Calu3 (cell line): Measurements from ENCODE around the gene NOC2L. TPM values are rescaled to one million over a fixed set of nuclear protein-coding genes. Genes with fewer than 3 reads are reported as not detected.

ENCODE experiments used
- BruUV-seq: library from RNA; stranded (reverse); fragments of 400-500 nt; replicated peaks from 2 replicates; lab custom pipeline; 2021; lab: Mats Ljungman, UMichigan
- CTCF ChIA-PET: fragments of 300-600 bp; sonication (Branson Sonifier 250); formaldehyde crosslinking; loops from one replicate; lab custom pipeline; 2022; ENCODE audit warnings: antibody characterized with exemption; lab: Charles Lee
- DNase-seq: peaks from one replicate; pipeline ENCODE4 v3.0.0; 2022
- H3K27ac Mint-ChIP-seq: one replicate; pipeline ENCODE4 v1.8.0; 2022; ENCODE audit warnings: mixed read lengths; ENCODE audit not compliant: unreplicated experiment
- H3K27me3 Mint-ChIP-seq: one replicate; pipeline ENCODE4 v1.8.0; 2022; ENCODE audit warnings: mixed read lengths; ENCODE audit not compliant: unreplicated experiment
- H3K36me3 Mint-ChIP-seq: one replicate; pipeline ENCODE4 v1.8.0; 2022; ENCODE audit warnings: mild to moderate bottlenecking, moderate library complexity, mixed read lengths; ENCODE audit not compliant: insufficient read depth, unreplicated experiment
- H3K4me1 Mint-ChIP-seq: one replicate; pipeline ENCODE4 v1.8.0; 2022; ENCODE audit warnings: mild to moderate bottlenecking, low read depth, mixed read lengths; ENCODE audit not compliant: unreplicated experiment
- H3K4me3 Mint-ChIP-seq: one replicate; pipeline ENCODE4 v1.8.0; 2022; ENCODE audit warnings: mild to moderate bottlenecking, low read depth, moderate library complexity, mixed read lengths; ENCODE audit not compliant: unreplicated experiment
- H3K9me3 Mint-ChIP-seq: one replicate; pipeline ENCODE4 v1.8.0; 2022; ENCODE audit warnings: low read depth, mixed read lengths; ENCODE audit not compliant: unreplicated experiment
- intact Hi-C: fragments of 100-400 bp; cut with micrococcal nuclease; formaldehyde crosslinking; loops from one replicate; pipeline ENCODE4 v1.10.0; 2022; ENCODE audit not compliant: unreplicated experiment
- total RNA-seq: library from RNA; stranded (reverse); gene quantifications from 2 replicates; pipeline ENCODE4 v1.2.3, GENCODE V29; 2022
- TF ChIP-seq, protein P1 (sequence below): fragments of 200-600 bp; IDR thresholded peaks from one replicate; pipeline ENCODE4 v1.8.0; 2022; ENCODE audit warnings: antibody characterized with exemption; ENCODE audit not compliant: unreplicated experiment

Gene NOC2L
- total RNA-seq, 1 experiment from 2014 or later = 98.6 TPM

DNA sequence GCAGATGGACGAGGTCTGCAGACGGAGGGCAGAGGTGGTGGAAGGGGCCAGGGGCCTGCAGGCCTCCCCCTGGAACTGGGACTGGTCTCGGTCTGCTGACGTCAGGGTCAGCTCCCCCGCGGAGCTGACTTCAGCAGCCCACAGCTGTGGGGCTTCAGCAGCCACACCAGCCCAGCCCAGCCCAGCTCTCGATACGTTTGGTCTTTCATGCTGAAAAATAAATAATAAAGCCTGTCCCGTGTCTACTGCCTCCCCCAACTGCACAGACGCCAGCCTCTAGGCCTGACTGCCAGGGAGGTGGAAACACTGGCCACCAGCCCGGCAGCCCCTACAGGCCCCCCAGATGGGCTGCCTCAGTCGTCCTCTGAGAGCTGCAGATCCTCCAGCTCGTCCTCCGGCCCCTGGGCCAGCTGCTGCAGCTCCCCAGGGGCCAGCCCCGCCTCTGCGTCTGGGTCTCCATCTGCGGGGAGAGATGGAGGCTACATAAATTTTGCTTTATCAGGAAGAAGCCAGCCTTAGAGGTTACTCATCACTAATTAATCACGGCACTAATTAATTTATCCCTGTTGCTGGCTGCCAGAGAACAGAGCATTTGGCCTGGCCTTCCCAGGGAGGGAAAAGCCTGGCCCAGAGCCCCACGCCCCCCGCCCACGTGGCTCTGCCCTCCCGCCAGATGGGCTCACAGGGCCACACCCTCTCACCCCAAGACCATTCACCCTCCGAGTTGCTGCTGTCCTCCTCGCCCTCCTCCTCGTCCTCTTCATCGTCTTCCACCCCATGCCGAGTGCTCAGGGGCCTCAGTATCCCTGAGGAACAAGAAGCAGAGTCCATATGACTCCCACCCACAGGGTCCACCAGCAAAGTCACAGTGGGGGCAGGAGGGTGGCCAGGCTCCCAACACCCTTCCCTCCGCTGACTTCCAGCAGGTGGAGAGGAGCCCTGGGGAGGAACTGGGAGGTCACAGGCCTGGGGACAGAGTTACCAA lies 14.4 kb downstream of the NOC2L start:
- peaks cover 9% of the 10 kb centered on the region for H3K27me3 Mint-ChIP-seq
- intact Hi-C loops = no loop called here
- no peaks in the 10 kb centered on the region for H3K4me1 Mint-ChIP-seq
- no peaks in the 10 kb centered on the region for H3K9me3 Mint-ChIP-seq
- TF ChIP-seq, protein P1, sequence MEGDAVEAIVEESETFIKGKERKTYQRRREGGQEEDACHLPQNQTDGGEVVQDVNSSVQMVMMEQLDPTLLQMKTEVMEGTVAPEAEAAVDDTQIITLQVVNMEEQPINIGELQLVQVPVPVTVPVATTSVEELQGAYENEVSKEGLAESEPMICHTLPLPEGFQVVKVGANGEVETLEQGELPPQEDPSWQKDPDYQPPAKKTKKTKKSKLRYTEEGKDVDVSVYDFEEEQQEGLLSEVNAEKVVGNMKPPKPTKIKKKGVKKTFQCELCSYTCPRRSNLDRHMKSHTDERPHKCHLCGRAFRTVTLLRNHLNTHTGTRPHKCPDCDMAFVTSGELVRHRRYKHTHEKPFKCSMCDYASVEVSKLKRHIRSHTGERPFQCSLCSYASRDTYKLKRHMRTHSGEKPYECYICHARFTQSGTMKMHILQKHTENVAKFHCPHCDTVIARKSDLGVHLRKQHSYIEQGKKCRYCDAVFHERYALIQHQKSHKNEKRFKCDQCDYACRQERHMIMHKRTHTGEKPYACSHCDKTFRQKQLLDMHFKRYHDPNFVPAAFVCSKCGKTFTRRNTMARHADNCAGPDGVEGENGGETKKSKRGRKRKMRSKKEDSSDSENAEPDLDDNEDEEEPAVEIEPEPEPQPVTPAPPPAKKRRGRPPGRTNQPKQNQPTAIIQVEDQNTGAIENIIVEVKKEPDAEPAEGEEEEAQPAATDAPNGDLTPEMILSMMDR = no peak
- DNase-seq = no peak
- H3K36me3 Mint-ChIP-seq = peaks cover 28% of the 10 kb centered on the region
- H3K27ac Mint-ChIP-seq = no peak overlapping the region
- BruUV-seq = TSS peak; percentile 71
- H3K4me3 Mint-ChIP-seq = no peak overlapping the region
- CTCF ChIA-PET = no interaction called here

DNA sequence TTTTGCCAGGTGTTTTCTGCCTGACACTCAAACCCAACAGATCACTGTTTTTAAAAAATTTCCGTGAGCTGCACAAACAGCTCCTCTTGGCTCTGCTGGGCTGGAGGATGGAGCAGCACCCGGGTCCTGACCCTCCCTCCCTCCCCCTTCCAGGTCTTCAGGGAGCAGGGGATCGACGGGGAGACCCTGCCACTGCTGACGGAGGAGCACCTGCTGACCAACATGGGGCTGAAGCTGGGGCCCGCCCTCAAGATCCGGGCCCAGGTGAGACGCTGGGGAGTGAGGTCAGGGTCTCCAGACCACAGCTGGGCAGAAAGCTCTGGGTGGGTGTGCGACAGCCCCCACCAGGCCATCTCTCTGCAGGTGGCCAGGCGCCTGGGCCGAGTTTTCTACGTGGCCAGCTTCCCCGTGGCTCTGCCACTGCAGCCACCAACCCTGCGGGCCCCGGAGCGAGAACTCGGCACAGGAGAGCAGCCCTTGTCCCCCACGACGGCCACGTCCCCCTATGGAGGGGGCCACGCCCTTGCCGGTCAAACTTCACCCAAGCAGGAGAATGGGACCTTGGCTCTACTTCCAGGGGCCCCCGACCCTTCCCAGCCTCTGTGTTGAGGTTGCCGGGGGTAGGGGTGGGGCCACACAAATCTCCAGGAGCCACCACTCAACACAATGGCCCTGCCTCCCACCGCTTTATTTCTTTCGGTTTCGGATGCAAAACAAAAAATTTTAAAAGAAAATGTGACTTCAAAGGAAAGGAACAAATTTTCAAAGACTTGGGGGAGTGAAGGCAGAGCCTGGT lies 15.3 kb downstream of the NOC2L start:
- BruUV-seq = no TSS peak
- peaks cover 23% of the 10 kb centered on the region for H3K36me3 Mint-ChIP-seq

DNA sequence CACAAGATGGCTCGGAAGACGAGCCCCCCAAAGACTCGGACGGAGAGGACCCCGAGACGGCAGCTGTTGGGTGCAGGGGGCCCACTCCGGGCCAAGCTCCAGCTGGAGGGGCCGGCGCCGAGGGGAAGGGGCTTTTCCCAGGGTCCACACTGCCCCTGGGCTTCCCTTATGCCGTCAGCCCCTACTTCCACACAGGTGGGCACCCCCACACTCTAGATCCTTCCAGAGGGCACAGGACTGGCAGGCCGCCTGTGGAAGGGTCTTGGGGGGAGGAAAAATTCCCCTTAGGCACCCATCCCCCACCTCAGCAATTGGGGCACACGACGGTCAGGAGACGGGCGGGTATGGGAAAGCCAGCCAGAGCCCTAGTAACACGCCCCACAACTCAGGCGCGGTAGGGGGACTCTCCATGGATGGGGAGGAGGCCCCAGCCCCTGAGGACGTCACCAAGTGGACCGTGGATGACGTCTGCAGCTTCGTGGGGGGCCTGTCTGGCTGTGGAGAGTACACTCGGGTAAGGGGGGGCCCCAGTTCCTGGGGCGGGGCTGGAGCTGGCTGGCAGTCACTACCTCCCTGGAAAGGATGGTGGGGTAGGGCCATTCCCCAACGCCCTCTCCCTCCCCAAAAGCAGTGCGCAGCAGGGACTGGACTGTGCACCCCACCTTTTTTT lies 16.1 kb downstream of the NOC2L start:
- Mint-ChIP-seq H3K27ac (no peak overlapping the region), H3K4me3 (no peak overlapping the region), H3K36me3 (peaks cover 21% of the 10 kb centered on the region), H3K9me3 (no peaks in the 10 kb centered on the region), H3K27me3 (peaks cover 9% of the 10 kb centered on the region), H3K4me1 (peaks cover 9% of the 10 kb centered on the region)
- CTCF ChIA-PET = no interaction called here
- intact Hi-C loops = no loop called here
- no peak for DNase-seq
- TF ChIP-seq, protein P1 = no peak
- BruUV-seq = no TSS peak

More for the DNA sequence above, 15.3 kb downstream of the NOC2L start:
- H3K27ac Mint-ChIP-seq = no peak overlapping the region
- peaks cover 2% of the 10 kb centered on the region for H3K4me1 Mint-ChIP-seq
- peaks cover 9% of the 10 kb centered on the region for H3K27me3 Mint-ChIP-seq
- intact Hi-C loops = no loop called here
- DNase-seq = no peak
- H3K9me3 Mint-ChIP-seq = no peaks in the 10 kb centered on the region
- H3K4me3 Mint-ChIP-seq = no peak overlapping the region
- TF ChIP-seq, protein P1 = no peak
- CTCF ChIA-PET = no interaction called here

DNA sequence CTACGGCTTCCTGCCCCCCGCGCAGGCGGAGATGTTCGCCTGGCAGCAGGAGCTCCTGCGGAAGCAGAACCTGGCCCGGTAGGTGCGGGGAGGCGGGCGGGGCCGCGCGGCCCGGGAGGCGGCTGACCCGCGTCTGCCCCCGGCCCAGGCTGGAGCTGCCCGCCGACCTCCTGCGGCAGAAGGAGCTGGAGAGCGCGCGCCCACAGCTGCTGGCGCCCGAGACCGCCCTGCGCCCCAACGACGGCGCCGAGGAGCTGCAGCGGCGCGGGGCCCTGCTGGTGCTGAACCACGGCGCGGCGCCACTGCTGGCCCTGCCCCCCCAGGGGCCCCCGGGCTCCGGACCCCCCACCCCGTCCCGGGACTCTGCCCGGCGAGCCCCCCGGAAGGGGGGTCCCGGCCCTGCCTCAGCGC lies 16.6 kb downstream of the NOC2L start:
- no peaks in the 10 kb centered on the region for H3K9me3 Mint-ChIP-seq
- BruUV-seq = no TSS peak

More for the DNA sequence above, 16.6 kb downstream of the NOC2L start:
- Mint-ChIP-seq H3K36me3 (peaks cover 21% of the 10 kb centered on the region), H3K27ac (no peak overlapping the region), H3K4me3 (no peak overlapping the region), H3K4me1 (peaks cover 13% of the 10 kb centered on the region), H3K27me3 (peaks cover 9% of the 10 kb centered on the region)
- DNase-seq = no peak
- TF ChIP-seq, protein P1 = no peak
- intact Hi-C loops = no loop called here
- CTCF ChIA-PET = no interaction called here
